HG02852 (cell line): ENCODE data around the gene GPR18.
A peak's percentile ranks its signal among the peaks of the same experiment; 100 is the strongest.
"Not testable (repeated sequence)": the region's sequence is repeated elsewhere in the genome, so short reads cannot be mapped to it uniquely, and the experiment has no call there.

Experiments used
- ATAC-seq: cut with Tn5 transposase; IDR thresholded peaks from one replicate; pipeline ENCODE4 v1.9.1; 2021; ENCODE audit warnings: mild to moderate bottlenecking, moderate library complexity; ENCODE audit not compliant: unreplicated experiment

The GPR18 gene

GRCh38 chr13:99268822-99269221 lies 10.6 kb upstream of the GPR18 start:
- no peak for ATAC-seq

GRCh38 chr13:99267927-99268326 lies 9.7 kb upstream of the GPR18 start:
- no peak for ATAC-seq

- no peak for ATAC-seq
These were observed 8.6 kb upstream of the GPR18 start for GRCh38 chr13:99266827-99267226.

- peak; percentile 59 for ATAC-seq
These were observed 7.7 kb upstream of the GPR18 start for GRCh38 chr13:99265821-99266426.

GRCh38 chr13:99265162-99265800 lies 7.1 kb upstream of the GPR18 start:
- no peak for ATAC-seq

- ATAC-seq: no peak
These were observed 5.9 kb upstream of the GPR18 start for GRCh38 chr13:99264051-99264450.

GRCh38 chr13:99263126-99263785 lies 5.1 kb upstream of the GPR18 start:
- no peak for ATAC-seq

GRCh38 chr13:99261059-99261458 lies 2.9 kb upstream of the GPR18 start:
- no peak for ATAC-seq

GRCh38 chr13:99260216-99260615 lies 2.0 kb upstream of the GPR18 start:
- no peak for ATAC-seq

GRCh38 chr13:99258946-99259345 lies 767 bp upstream of the GPR18 start:
- ATAC-seq: peak; percentile 64

GRCh38 chr13:99257291-99257690 lies 888 bp downstream of the GPR18 start:
- ATAC-seq: no peak

GRCh38 chr13:99256709-99257108 lies 1.5 kb downstream of the GPR18 start:
- no peak for ATAC-seq

GRCh38 chr13:99256283-99256682 lies 1.9 kb downstream of the GPR18 start:
- no peak for ATAC-seq

GRCh38 chr13:99255271-99255670 lies 2.9 kb downstream of the GPR18 start:
- no peak for ATAC-seq

- ATAC-seq: no peak
These were observed 3.3 kb downstream of the GPR18 start for GRCh38 chr13:99254830-99255229.

- ATAC-seq: no peak
These were observed 6.3 kb downstream of the GPR18 start for GRCh38 chr13:99251921-99252320.

GRCh38 chr13:99250982-99251825 lies 7.0 kb downstream of the GPR18 start:
- no peak for ATAC-seq

GRCh38 chr13:99249606-99250005 lies 8.6 kb downstream of the GPR18 start:
- not testable (repeated sequence) for ATAC-seq

GRCh38 chr13:99249178-99249577 lies 9.0 kb downstream of the GPR18 start:
- ATAC-seq: not testable (repeated sequence)

GRCh38 chr13:99246100-99246499 lies 12.1 kb downstream of the GPR18 start:
- ATAC-seq: no peak

GRCh38 chr13:99237981-99238662 lies 20.1 kb downstream of the GPR18 start:
- peak; percentile 66 for ATAC-seq
